Measurements from ENCODE around the gene PTX4. TPM values are rescaled to one million over a fixed set of nuclear protein-coding genes. Genes with fewer than 3 reads are reported as not detected.
A peak's percentile ranks its signal among the peaks of the same experiment; 100 is the strongest.

The PTX4 gene
- total RNA-seq, 1 donor = 0.27 TPM

GRCh38 chr16:1501630-1502029, 12.9 kb upstream of the PTX4 start:
- no peak for DNase-seq (ENCODE audit: low read depth in 2 of 3, low spot score in 2 of 3)

GRCh38 chr16:1500465-1501150, 11.9 kb upstream of the PTX4 start:
- no peak for DNase-seq (ENCODE audit: low read depth in 2 of 3, low spot score in 2 of 3)

GRCh38 chr16:1499756-1500464, 11.2 kb upstream of the PTX4 start:
- DNase-seq (ENCODE audit: low read depth in 2 of 3, low spot score in 2 of 3) = no peak

- no peak for DNase-seq (ENCODE audit: low read depth in 2 of 3, low spot score in 2 of 3)
Observed at GRCh38 chr16:1498899-1499676, 10.3 kb upstream of the PTX4 start.

- no peak for DNase-seq (ENCODE audit: low read depth in 2 of 3, low spot score in 2 of 3)
Observed at GRCh38 chr16:1497014-1497598, 8.4 kb upstream of the PTX4 start.

GRCh38 chr16:1496464-1496863, 7.7 kb upstream of the PTX4 start:
- no peak for DNase-seq (ENCODE audit: low read depth in 2 of 3, low spot score in 2 of 3)

- DNase-seq (ENCODE audit: low read depth in 2 of 3, low spot score in 2 of 3) = no peak
Observed at GRCh38 chr16:1495889-1496262, 7.1 kb upstream of the PTX4 start.

GRCh38 chr16:1495211-1495888, 6.6 kb upstream of the PTX4 start:
- DNase-seq (ENCODE audit: low read depth in 2 of 3, low spot score in 2 of 3) = no peak

GRCh38 chr16:1494711-1495110, 6.0 kb upstream of the PTX4 start:
- no peak for DNase-seq (ENCODE audit: low read depth in 2 of 3, low spot score in 2 of 3)

- DNase-seq (ENCODE audit: low read depth in 2 of 3, low spot score in 2 of 3) = no peak
Observed at GRCh38 chr16:1494129-1494640, 5.4 kb upstream of the PTX4 start.

GRCh38 chr16:1493746-1494094, 5.0 kb upstream of the PTX4 start:
- DNase-seq (ENCODE audit: low read depth in 2 of 3, low spot score in 2 of 3) = peak in 1 of 3 donors; percentile 26

- peak; percentile 80 to 86 (median 82) for DNase-seq (ENCODE audit: low read depth in 2 of 3, low spot score in 2 of 3)
Observed at GRCh38 chr16:1492923-1493745, 4.4 kb upstream of the PTX4 start, which contains the start of gene TELO2. Gene TELO2 (plus strand): TSS chr16:1493360. CDS start chr16:1494282, 922 bp downstream.

GRCh38 chr16:1492082-1492922, 3.6 kb upstream of the PTX4 start:
- no peak for DNase-seq (ENCODE audit: low read depth in 2 of 3, low spot score in 2 of 3)

GRCh38 chr16:1491327-1491726, 2.6 kb upstream of the PTX4 start:
- no peak for DNase-seq (ENCODE audit: low read depth in 2 of 3, low spot score in 2 of 3)

- no peak for DNase-seq (ENCODE audit: low read depth in 2 of 3, low spot score in 2 of 3)
Observed at GRCh38 chr16:1489077-1489476, 333 bp upstream of the PTX4 start.

GRCh38 chr16:1488054-1488601, 616 bp downstream of the PTX4 start:
- DNase-seq (ENCODE audit: low read depth in 2 of 3, low spot score in 2 of 3) = no peak

- DNase-seq (ENCODE audit: low read depth in 2 of 3, low spot score in 2 of 3) = no peak
Observed at GRCh38 chr16:1487395-1488053, 1.2 kb downstream of the PTX4 start.
